SK-N-SH (cell line): ENCODE measurements around the gene TIGD3.

Source experiments
- CTCF ChIP-seq: fragments of 200-600 bp; sonication (generic); IDR thresholded peaks from 2 replicates; pipeline ENCODE4 v1.6.1; 2017; ENCODE audit warnings: antibody characterized with exemption, mild to moderate bottlenecking, moderate library complexity
- ELF1 ChIP-seq: IDR thresholded peaks from 2 replicates; pipeline ENCODE4 v1.4.0; 2012
- GATA2 ChIP-seq: sonication (generic); formaldehyde crosslinking; IDR thresholded peaks from 2 replicates; pipeline ENCODE4 v1.5.0; 2020; ENCODE audit warnings: mild to moderate bottlenecking, missing genetic modification reagents
- PBX3 ChIP-seq: IDR thresholded peaks from 2 replicates; pipeline ENCODE4; 2012
- POLR2AphosphoS5 ChIP-seq: IDR thresholded peaks from 2 replicates; pipeline ENCODE4 v1.6.1; 2012; ENCODE audit warnings: low read depth, low read length
- REST ChIP-seq: IDR thresholded peaks from 2 replicates; pipeline ENCODE4 v1.6.1; 2012; ENCODE audit warnings: mild to moderate bottlenecking, low read depth, low read length, moderate library complexity
- SMC3 ChIP-seq: IDR thresholded peaks from 2 replicates; pipeline ENCODE4 v1.6.1; 2012; ENCODE audit warnings: low read depth, low read length, improper control_type of control experiment
- TCF12 ChIP-seq: IDR thresholded peaks from 2 replicates; pipeline ENCODE4 v1.4.0; 2012
- USF1 ChIP-seq: IDR thresholded peaks from 2 replicates; pipeline ENCODE4 v1.4.0; 2012; ENCODE audit warnings: low read depth, borderline replicate concordance
- USF2 ChIP-seq: fragments of 150-350 bp; IDR thresholded peaks from 2 replicates; pipeline ENCODE4 v1.6.1; 2017; ENCODE audit warnings: antibody characterized with exemption, low read length, low read depth, borderline replicate concordance
- ZBTB33 ChIP-seq: IDR thresholded peaks from 2 replicates; pipeline ENCODE4 v1.4.0; 2012; ENCODE audit warnings: low read depth, borderline replicate concordance

- no peak for TF ChIP-seq USF2
- no peak for TF ChIP-seq ELF1
- no peak for TF ChIP-seq POLR2AphosphoS5
- no peak for TF ChIP-seq CTCF
- TF ChIP-seq SMC3 = no peak
- TF ChIP-seq ZBTB33 = no peak
- no peak for TF ChIP-seq REST
- TF ChIP-seq PBX3 = no peak
- no peak for TF ChIP-seq TCF12
- TF ChIP-seq USF1 = no peak
- no peak for TF ChIP-seq GATA2 (CRISPR knock-in tag)
Measured at GRCh38 chr11:65338676-65339075, 15.9 kb upstream of the TIGD3 start.
